ENCODE results near the gene CACNB2. TPM values are rescaled to one million over a fixed set of nuclear protein-coding genes. Genes with fewer than 3 reads are reported as not detected.
A peak's percentile ranks its signal among the peaks of the same experiment; 100 is the strongest.

The CACNB2 gene
- total RNA-seq, 4 donors from 2014 or later, result 73.5 to 108 (median 87.2) TPM

- no peak overlapping the region for H3K4me3 ChIP-seq
- no peaks in the 10 kb centered on the region for H3K27me3 ChIP-seq
- peaks cover 9 to 60% (median 39%) of the 10 kb centered on the region in 4 donors for H3K4me1 ChIP-seq
- H3K27ac ChIP-seq (replicated peaks in 1 of 4), result peak overlapping the region in 3 of 4 donors; percentile 8 to 80 (median 22)
- no peak for DNase-seq (ENCODE audit: extremely low spot score)
- TF ChIP-seq POLR2AphosphoS5 (IDR thresholded peaks at IDR 0.05) (no peak), POLR2A (IDR thresholded peaks at IDR 0.05; ENCODE audit: low read depth) (no peak), CTCF (IDR thresholded peaks at IDR 0.05) (no peak), EP300 (IDR thresholded peaks at IDR 0.05) (no peak)
- intact Hi-C loops (cut with DNase I), result no loop called here
- 95% methylated on average over 4 of the region's 4 CpGs for WGBS
- H3K9me3 ChIP-seq, result no peaks in the 10 kb centered on the region
- H3K36me3 ChIP-seq, result peaks cover 0 to 4% (median 0%) of the 10 kb centered on the region in 4 donors
Measured at GRCh38 chr10:18190840-18191239, 50.6 kb downstream of the CACNB2 start.

- peaks cover 9 to 62% (median 58%) of the 10 kb centered on the region in 4 donors for H3K4me1 ChIP-seq
- H3K27ac ChIP-seq (replicated peaks in 1 of 4), result peak overlapping the region; percentile 79 to 82 (median 80)
- 45% methylated on average over 2 of the region's 2 CpGs for WGBS
- intact Hi-C loops (cut with DNase I), result no loop called here
- H3K36me3 ChIP-seq, result no peaks in the 10 kb centered on the region
- no peak for DNase-seq (ENCODE audit: extremely low spot score)
- TF ChIP-seq POLR2AphosphoS5 (IDR thresholded peaks at IDR 0.05) (no peak), EP300 (IDR thresholded peaks at IDR 0.05) (no peak), CTCF (IDR thresholded peaks at IDR 0.05) (no peak), POLR2A (IDR thresholded peaks at IDR 0.05; ENCODE audit: low read depth) (no peak)
- H3K9me3 ChIP-seq, result no peaks in the 10 kb centered on the region
- no peaks in the 10 kb centered on the region for H3K27me3 ChIP-seq
- no peak overlapping the region for H3K4me3 ChIP-seq
Measured at GRCh38 chr10:18194634-18195033, 54.4 kb downstream of the CACNB2 start.

GRCh38 chr10:18195060-18195799, 55.0 kb downstream of the CACNB2 start:
- Histone ChIP-seq H3K4me1 (peaks cover 9 to 62% (median 56%) of the 10 kb centered on the region in 4 donors), H3K4me3 (peak overlapping the region in 2 of 4 donors; percentile 15 to 27), H3K36me3 (no peaks in the 10 kb centered on the region), H3K9me3 (no peaks in the 10 kb centered on the region), H3K27ac (replicated peaks in 1 of 4) (peak overlapping the region; percentile 79 to 82 (median 80)), H3K27me3 (no peaks in the 10 kb centered on the region)
- WGBS, result 18% methylated on average over 10 of the region's 10 CpGs
- DNase-seq (ENCODE audit: extremely low spot score), result no peak
- intact Hi-C loops (cut with DNase I), result no loop called here
- TF ChIP-seq POLR2A (IDR thresholded peaks at IDR 0.05; ENCODE audit: low read depth) (no peak), CTCF (IDR thresholded peaks at IDR 0.05) (no peak), POLR2AphosphoS5 (IDR thresholded peaks at IDR 0.05) (peak in 1 of 2 donors; percentile 66), EP300 (IDR thresholded peaks at IDR 0.05) (no peak)

GRCh38 chr10:18196806-18197550, 56.8 kb downstream of the CACNB2 start:
- Histone ChIP-seq H3K27ac (replicated peaks in 1 of 4) (peak overlapping the region; percentile 79 to 82 (median 80)), H3K27me3 (no peaks in the 10 kb centered on the region), H3K36me3 (no peaks in the 10 kb centered on the region), H3K4me3 (no peak overlapping the region), H3K4me1 (peaks cover 9 to 65% (median 60%) of the 10 kb centered on the region in 4 donors), H3K9me3 (no peaks in the 10 kb centered on the region)
- 52% methylated on average over 2 of the region's 2 CpGs for WGBS
- TF ChIP-seq EP300 (IDR thresholded peaks at IDR 0.05) (no peak), CTCF (IDR thresholded peaks at IDR 0.05) (no peak), POLR2AphosphoS5 (IDR thresholded peaks at IDR 0.05) (peak; percentile 14 to 38), POLR2A (IDR thresholded peaks at IDR 0.05; ENCODE audit: low read depth) (no peak)
- no peak for DNase-seq (ENCODE audit: extremely low spot score)
- intact Hi-C loops (cut with DNase I), result no loop called here

Measured in esophagus muscularis mucosa (tissue), 4 donors.